HG03432 (cell line): ENCODE results near the gene MPEG1.

Experiments
- ATAC-seq: cut with Tn5 transposase; IDR thresholded peaks from one replicate; pipeline ENCODE4 v1.9.1; 2021; ENCODE audit warnings: mild to moderate bottlenecking, moderate library complexity; ENCODE audit not compliant: unreplicated experiment

Gene MPEG1

DNA sequence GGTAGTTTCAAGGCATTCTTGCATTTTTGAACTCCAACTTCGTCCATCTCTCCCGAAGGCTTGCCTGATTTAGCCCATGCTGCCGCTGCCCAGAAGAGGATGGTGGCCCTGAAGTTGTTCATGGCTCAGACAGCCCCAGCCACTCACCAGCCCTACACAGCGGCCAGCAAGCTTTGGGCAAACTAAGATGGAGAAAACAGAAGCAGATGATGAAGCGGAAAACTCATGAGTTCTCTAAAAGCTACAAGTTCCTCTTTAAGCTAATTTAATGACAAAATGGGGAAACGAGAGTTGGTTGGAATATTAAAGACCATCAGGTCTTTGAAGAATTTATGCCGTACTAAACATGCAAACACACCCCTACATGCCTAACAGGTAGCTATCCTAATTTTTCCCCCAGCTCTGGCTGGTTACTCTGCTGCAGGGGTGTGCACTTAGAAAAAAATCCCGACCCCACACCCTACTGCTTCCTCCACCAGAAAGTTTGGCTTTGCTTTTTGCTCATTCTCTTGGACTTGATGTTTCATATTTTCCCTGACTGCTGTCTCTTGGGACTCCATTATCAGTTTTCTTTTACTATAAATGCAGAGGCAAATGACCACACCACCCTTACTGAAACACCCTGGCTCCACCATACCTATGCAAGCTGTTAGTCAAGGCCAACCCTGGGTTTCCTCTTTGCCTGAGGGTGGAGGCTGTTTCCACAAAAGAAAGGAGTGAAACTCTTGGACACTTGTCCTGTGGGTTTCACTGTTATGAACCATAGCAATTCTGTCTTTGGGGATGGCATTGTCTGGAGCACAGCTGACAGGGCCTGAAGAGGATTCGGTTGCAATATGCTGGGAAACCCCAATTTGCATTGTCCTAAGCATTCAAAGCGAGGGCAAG is at the start of gene MPEG1:
Gene MPEG1 (minus strand): TSS at position 184 of the 888 bp plus-strand sequence. CDS start 62 bp downstream, at position 122.
- ATAC-seq, result peak; percentile 22

DNA sequence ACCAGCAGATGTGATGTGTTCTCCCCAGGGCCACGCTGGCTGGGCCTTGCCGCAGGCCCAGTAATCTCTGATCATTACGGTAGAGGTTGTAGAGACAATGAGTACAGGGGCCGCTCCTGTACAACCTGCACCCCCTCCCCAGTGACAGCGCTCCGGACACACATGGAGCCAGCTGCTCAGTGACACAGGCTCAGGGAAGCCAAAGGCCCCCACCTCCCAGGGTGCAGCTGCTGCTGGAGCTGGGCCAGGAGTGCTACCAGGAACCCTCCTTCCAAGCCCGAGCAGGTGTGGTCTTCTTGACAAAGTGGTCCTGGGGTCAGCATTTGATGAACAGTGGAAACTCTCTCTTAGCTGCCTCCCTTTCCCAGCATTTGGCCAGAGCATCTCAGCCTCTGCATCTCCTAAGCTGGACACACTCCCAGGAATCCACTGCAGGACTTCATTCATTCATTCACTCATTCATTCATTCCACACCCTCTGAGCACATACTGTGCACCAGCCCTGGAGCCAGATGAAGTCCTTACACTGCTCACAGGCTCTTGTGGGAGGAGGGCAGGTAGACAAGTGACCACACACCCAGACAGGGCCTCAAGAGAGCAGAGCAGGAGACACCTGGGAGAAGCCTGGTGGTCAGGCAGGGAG is 49.6 kb upstream of the MPEG1 start:
- no peak for ATAC-seq

DNA sequence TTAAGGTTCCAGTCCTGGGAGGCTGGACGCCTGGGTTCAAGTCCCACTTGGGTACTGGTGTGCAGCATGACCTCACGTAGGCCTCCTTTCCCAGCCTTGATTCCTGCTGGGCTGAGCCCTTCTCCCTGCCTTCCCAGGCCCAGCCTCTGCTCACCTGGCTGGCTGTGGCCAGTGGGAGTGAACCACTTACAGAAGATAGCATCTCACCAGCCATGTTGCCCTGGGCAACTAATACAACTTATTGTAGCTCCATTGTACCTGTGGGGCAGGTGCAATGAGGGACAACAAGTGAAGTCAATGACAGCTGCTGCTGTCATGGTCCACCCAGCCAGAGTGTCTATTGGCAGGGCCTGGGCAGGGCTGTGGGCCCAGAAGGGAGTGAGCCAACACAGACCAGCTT is 48.4 kb upstream of the MPEG1 start:
- no peak for ATAC-seq

- peak; percentile 60 for ATAC-seq
Observed at GRCh38 chr11:59259867-59260475, 47.2 kb upstream of the MPEG1 start.

GRCh38 chr11:59259047-59259446 is 46.3 kb upstream of the MPEG1 start:
- ATAC-seq, result peak; percentile 27

- ATAC-seq, result no peak
Observed at GRCh38 chr11:59255281-59255680, 42.6 kb upstream of the MPEG1 start.

- no peak for ATAC-seq
Observed at GRCh38 chr11:59254286-59254685, 41.6 kb upstream of the MPEG1 start.

DNA sequence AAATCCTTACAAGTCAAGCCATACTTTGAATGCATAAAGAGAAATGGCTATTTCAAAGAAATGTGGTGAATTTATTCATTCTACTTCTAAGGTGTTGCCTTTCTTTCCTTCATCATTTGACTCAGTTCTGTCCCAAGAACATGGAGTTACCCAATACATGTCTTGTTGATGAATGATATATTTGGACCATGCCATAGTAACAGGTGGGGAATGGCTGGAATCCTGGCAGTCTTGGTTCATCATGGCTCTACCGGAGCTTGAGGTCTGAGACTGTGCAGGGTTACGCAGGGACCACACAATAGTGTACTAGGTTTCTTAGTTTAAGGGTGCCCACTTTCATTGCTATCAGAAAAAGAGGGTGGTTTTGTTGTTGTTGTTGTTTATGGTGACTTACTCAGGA is 40.3 kb upstream of the MPEG1 start:
- ATAC-seq, result no peak

DNA sequence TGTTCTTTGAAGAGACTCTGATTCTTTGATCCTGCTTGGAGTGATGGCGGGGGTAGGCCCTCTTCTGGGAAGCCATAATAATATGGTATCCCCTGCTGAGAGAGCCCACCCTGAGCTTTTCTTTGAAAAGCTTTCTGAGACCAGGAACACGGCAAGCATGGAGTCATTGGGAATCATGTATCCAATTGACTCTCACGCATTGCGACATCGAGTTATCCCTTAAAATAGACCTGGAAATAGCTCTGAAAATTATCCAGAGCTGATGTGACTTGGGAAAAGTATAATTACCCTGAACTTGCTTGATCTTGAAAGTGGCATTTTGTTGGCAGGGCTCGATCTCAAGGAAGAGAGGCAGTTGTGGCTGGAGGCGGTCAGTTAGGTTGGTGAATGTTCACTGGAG is 36.8 kb upstream of the MPEG1 start:
- no peak for ATAC-seq

DNA sequence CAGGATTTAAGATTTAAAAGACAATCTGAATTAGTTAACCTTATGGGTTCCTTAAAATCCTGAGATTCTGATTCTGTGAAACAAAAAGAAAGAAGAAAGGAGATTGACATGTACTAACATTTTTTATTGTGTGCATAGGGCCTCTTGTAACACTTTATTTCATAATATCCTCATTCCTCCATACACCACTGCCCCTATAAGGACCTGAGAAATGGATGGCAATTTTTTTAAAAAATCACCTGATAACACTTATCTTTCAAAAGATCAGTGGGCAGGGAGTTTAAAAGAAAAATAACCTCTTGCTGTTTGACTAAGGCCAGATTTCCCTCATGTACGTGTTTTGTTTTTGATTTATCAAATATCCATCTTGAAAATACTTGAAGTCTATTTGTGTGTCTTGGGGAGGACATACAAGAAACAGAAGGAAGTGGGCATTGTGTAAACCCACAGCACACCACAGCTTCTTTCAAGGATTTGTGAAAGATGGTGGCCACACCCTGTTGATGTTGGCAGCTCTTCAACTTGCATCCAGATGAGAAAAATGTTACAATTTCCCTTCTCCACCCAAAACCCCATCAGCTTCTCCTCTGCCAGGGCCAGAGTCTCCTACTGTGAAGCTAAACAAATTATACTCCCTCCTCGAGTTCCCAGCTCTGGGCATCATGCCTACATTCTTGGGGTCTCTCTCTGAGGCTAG is 35.0 kb upstream of the MPEG1 start:
- ATAC-seq, result no peak

GRCh38 chr11:59243633-59244032 is 30.9 kb upstream of the MPEG1 start:
- no peak for ATAC-seq

DNA sequence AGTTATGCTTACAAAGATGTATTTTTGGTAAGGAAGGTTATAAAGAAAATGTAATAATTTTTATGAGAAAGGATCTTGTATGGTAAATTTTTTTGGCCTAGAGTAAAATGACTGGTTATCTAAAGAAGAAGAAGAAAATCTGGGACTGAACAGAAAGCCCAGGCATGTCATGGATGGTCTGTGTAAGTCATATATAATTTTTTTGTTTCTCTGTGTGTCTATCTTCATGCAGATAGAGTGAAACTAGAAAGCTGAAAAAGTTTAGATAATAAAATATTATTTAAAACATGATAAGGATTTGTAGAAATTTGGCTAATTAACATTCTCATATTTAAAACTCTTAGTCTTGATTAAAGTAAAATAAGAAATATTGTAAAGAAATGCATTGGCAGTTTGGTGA is 27.6 kb upstream of the MPEG1 start:
- no peak for ATAC-seq

- ATAC-seq, result no peak
Observed at GRCh38 chr11:59226396-59226795, 13.7 kb upstream of the MPEG1 start.

- ATAC-seq, result peak; percentile 55
Observed at GRCh38 chr11:59225017-59225416, 12.3 kb upstream of the MPEG1 start.

DNA sequence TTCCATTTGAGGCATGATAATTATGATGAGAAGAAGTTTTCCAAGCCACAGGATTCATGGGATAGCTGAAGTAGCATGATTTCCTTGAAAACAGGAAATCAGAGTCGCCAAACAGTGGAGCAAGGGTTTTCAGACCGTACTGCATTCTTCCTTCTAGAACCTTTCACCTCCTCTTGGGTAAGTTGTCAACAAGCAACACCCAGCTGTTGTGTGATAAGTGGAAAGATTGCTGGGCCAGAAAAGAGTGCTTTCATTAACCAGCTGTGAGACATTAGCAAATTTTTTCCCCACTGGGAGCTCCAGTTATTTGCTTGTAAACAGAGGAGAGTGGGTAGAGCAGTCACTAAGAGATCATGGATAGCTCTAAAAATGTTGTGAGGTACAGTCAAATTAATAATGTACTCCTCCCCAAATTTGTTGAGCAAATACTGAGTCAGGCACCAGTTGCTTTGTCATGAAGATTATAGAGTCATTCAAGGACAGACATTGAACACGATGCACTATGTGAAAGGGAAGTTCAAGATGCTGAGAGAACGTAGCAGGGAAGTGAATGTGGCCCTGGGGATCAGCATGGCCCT is 11.7 kb upstream of the MPEG1 start:
- ATAC-seq, result peak; percentile 42

- no peak for ATAC-seq
Observed at GRCh38 chr11:59223611-59224010, 10.9 kb upstream of the MPEG1 start.

DNA sequence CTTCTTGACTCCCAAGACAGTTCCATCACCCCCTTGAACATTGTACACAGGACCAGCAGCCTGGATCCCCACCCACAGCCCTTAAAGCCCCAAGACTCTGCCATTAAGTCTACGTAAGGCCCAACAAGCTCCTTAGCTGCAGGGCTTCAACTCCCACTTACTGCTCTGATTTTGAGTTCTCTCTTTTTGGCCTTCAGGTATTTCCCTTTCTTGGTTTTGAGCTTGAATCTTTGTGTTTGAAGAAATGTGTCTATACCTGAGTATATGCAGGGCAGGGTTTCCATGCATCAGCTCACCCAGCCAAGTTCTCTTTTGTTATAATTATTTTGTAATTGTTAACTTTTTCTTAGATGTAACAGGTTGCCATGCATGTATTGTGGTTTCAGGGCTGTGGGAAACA is 10.4 kb upstream of the MPEG1 start:
- ATAC-seq, result no peak

- ATAC-seq, result no peak
Observed at GRCh38 chr11:59222464-59223060, 9.8 kb upstream of the MPEG1 start.

- no peak for ATAC-seq
Observed at GRCh38 chr11:59221441-59221840, 8.7 kb upstream of the MPEG1 start.

DNA sequence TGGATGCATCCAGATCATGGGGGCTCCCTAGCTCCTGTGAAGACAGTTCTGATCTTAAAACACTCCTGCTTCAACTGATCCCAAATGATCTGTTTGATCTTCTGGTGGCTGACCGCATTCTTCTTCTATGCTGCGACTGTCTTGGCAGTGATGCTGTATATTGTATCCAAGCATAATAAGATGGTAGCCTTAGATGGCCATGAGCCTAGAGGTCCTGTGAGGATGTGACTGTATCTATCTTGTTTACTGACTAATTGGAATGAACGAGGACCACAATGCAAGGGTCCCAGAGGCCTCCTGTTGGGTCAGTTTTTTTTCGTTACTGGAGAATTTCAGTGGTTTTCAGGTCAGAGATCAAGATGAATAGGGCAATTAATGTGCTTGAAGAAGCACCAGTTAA is 7.1 kb upstream of the MPEG1 start:
- ATAC-seq, result no peak

DNA sequence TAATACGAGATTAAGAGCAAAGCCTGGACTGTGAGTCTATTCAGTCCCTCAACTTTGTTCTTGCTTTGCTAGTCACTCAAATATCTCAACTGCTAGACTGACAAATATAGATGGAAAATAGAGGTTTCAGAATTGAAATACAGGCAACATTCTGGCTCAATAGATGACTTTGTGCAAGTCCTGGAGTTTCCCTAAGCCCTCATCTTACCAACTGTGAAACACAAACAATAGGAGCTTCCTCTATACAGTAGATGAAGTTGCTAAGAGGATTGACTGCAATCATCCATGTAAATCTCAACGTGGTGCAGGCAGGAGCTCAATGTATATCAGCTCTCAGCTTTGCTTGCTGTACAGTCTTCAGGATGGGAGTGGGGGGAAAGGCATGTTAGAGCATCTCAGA is 6.2 kb upstream of the MPEG1 start:
- ATAC-seq, result no peak
